ENCODE measurements around the gene DCAF10.
"Not testable (repeated sequence)": the region's sequence is repeated elsewhere in the genome, so short reads cannot be mapped to it uniquely, and the experiment has no call there.

The DCAF10 gene

DNA sequence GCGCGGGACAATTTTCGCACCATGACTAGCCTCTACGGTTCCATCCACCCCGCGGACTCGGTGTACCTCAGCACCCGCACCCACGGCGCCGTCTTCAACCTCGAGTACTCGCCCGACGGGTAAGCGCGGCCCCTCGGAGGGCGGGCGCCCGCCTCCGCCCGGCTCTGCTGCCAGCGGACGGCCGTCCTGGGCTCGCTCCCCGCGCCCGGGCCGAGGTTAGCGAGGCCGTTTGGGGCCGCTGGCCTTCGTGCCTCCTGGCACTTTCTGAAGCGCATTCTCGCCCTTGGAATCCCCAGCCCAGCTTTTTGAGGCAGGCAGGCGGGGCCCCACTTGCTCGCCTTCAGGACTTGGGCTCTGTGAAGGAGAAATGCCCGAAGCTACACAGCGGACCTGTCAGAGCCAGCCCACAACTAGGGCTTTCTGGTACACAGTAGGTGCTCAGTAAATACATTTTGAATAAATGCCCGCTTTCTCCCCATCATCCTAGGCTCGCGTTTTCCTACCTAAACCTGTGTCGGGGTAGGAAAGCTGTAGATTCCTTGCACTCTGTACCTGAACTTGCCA is 772 bp downstream of the DCAF10 start:
- Histone ChIP-seq H3K36me3 (peaks cover 12% of the 10 kb centered on the region), H3K4me3 (ENCODE audit: low read depth, low read length) (peak overlapping the region; percentile 97), H3K9me3 (ENCODE audit: severe bottlenecking) (no peaks in the 10 kb centered on the region), H3K27ac (peak overlapping the region; percentile 95), H3K27me3 (ENCODE audit: insufficient read depth, low read depth, severe bottlenecking) (no peaks in the 10 kb centered on the region)
- peak; percentile 25 for DNase-seq
- TF ChIP-seq, protein P1, sequence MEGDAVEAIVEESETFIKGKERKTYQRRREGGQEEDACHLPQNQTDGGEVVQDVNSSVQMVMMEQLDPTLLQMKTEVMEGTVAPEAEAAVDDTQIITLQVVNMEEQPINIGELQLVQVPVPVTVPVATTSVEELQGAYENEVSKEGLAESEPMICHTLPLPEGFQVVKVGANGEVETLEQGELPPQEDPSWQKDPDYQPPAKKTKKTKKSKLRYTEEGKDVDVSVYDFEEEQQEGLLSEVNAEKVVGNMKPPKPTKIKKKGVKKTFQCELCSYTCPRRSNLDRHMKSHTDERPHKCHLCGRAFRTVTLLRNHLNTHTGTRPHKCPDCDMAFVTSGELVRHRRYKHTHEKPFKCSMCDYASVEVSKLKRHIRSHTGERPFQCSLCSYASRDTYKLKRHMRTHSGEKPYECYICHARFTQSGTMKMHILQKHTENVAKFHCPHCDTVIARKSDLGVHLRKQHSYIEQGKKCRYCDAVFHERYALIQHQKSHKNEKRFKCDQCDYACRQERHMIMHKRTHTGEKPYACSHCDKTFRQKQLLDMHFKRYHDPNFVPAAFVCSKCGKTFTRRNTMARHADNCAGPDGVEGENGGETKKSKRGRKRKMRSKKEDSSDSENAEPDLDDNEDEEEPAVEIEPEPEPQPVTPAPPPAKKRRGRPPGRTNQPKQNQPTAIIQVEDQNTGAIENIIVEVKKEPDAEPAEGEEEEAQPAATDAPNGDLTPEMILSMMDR (IDR thresholded peaks at IDR 0.05; ENCODE audit: low read depth, low read length), result no peak

DNA sequence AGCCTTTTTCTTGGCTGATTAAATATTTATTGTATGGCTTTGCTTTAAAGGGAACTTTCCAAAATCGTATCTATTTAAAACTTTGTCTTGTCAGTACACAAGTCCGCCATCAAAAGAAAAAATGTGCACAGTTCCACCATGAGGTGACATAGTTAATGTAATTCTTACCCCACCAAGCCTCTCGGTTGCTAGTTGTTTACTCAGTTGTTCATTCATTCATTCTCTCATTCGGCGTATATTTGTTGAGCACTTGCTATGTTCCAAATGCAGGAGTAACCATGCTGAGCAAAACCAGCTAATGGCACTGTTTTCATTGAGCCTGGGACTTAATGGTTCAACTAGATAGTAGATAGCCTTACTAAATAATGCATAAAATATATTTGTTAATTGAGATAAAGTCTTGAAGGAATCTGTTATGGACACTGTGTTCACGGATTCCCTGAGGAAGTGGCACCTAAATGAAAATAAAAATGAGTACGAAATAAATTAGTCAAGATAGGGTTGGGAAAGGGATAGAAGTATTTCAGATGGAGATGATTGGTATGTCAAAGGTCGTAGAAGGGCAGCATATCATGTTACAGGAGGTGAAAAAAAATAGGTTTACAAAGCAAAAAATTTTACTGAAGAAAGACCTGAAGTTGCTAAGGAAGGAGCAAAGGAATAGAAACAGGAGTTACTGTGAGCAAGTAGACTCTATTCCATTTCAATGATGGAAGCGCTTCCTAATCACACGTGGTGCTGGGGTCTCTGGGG is 1.5 kb downstream of the DCAF10 start:
- peak overlapping the region; percentile 97 for H3K4me3 ChIP-seq (ENCODE audit: low read depth, low read length)
- TF ChIP-seq, protein P1 (IDR thresholded peaks at IDR 0.05; ENCODE audit: low read depth, low read length), result no peak
- H3K27ac ChIP-seq, result peak overlapping the region; percentile 95
- peaks cover 12% of the 10 kb centered on the region for H3K36me3 ChIP-seq
- H3K9me3 ChIP-seq (ENCODE audit: severe bottlenecking), result no peaks in the 10 kb centered on the region
- no peaks in the 10 kb centered on the region for H3K27me3 ChIP-seq (ENCODE audit: insufficient read depth, low read depth, severe bottlenecking)
- no peak for DNase-seq

DNA sequence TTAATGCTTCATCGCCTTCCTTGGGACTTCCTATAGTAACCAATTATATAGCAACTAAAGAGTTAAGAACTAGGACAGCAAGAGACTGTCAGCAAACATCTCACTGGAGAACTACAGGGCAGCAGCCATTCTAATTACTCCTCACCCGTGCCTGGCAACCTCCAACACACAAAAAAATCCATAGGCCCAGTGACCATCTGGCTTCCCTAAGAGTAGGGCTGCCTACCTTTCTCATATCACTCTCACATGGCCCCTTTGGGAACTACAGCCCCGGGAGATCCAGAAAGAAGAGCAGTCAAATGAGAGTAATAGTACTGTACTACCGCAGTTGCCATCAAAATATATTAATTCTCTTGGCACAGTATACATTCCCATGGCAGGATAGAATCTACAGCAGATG is 5.7 kb downstream of the DCAF10 start:
- TF ChIP-seq, protein P1 (IDR thresholded peaks at IDR 0.05; ENCODE audit: low read depth, low read length), result peak; percentile 8; the same call in 1 of the 2 replicates

DNA sequence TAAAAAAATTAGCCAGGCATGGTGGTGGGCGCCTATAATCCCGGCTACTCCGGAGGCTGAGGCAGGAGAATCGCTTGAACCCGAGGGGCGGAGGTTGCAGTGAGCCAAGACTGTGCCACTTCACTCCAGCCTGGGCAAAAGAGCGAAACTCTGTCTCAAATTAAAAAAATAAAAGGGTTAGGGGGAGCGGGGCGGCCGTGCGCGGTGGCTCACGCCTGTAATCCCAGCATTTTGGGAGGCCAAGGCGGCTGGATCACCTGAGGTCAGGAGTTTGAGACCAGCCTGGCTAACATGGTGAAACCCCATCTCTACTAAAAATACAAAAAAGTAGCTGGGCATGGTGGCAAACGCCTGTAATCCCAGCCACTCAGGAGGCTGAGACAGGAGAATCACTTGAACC is 9.1 kb downstream of the DCAF10 start:
- not testable (repeated sequence) for H3K27me3 ChIP-seq (ENCODE audit: insufficient read depth, low read depth, severe bottlenecking); H3K9me3 ChIP-seq (ENCODE audit: severe bottlenecking); DNase-seq; H3K4me3 ChIP-seq (ENCODE audit: low read depth, low read length); H3K36me3 ChIP-seq; H3K27ac ChIP-seq

More for the DNA sequence above, 5.7 kb downstream of the DCAF10 start:
- Histone ChIP-seq H3K9me3 (ENCODE audit: severe bottlenecking) (no peaks in the 10 kb centered on the region), H3K4me3 (ENCODE audit: low read depth, low read length) (no peak overlapping the region), H3K27ac (no peak overlapping the region), H3K27me3 (ENCODE audit: insufficient read depth, low read depth, severe bottlenecking) (no peaks in the 10 kb centered on the region), H3K36me3 (peaks cover 17% of the 10 kb centered on the region)
- DNase-seq, result peak; percentile 41

DNA sequence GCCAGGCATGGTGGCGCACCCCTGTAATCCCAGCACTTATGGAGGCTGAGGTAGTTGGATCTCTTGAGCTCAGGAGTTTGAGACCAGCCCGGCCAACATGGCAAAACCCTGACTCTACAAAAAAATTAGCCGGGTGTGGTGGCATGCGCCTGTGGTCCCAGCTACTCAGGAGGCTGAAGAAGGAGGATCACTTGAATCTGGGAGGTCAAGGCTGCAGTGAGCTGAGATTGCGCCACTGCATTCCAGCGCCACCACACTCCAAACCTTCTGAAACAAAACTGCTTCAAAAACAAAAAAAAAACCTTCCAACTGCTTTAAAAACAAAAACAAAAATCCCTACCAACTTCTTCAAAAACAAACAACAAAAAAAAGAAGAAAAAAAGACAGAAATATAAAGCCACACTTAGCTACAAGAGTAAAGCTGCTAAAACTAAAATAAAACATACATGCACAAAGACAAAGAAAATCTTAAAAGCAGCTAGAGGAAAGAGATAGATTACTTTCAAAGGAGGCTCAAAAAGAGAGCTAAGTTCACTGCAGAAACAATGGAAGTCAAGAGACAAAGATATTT is 11.4 kb downstream of the DCAF10 start:
- Histone ChIP-seq H3K4me3 (ENCODE audit: low read depth, low read length) (no peak overlapping the region), H3K9me3 (ENCODE audit: severe bottlenecking) (no peaks in the 10 kb centered on the region), H3K27me3 (ENCODE audit: insufficient read depth, low read depth, severe bottlenecking) (no peaks in the 10 kb centered on the region), H3K27ac (no peak overlapping the region), H3K36me3 (peaks cover 9% of the 10 kb centered on the region)
- TF ChIP-seq, protein P1 (IDR thresholded peaks at IDR 0.05; ENCODE audit: low read depth, low read length), result no peak
- no peak for DNase-seq

DNA sequence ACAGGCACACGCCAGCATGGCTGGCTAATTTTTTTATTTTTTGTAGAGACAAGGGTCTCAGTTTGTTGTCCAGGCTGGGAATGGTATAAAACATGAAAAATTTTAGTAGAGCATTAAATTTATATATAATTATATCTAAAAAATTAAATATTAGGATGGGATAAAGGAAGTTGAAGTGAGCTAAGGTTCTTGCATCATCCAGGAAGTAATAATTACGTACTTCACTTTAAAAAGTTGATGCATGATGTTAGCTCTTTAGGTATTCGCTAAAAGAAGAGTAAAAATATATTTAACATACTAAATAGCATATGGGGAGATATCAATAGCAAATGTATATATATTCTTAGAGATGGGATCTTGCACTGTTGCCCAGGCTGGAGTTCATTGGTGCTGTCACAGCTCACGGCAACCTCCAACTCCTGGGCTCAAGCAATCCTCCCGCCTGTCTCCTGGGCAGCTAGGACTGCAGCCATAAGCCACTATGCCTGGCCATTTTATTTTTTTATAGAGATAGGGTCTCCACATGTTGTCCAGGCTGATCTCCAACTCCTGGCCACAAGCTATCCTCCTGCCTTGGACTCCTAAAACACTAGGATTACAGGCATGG is 12.3 kb downstream of the DCAF10 start:
- Histone ChIP-seq H3K27ac (no peak overlapping the region), H3K9me3 (ENCODE audit: severe bottlenecking) (no peaks in the 10 kb centered on the region), H3K4me3 (ENCODE audit: low read depth, low read length) (no peak overlapping the region), H3K36me3 (peaks cover 6% of the 10 kb centered on the region), H3K27me3 (ENCODE audit: insufficient read depth, low read depth, severe bottlenecking) (no peaks in the 10 kb centered on the region)
- no peak for DNase-seq
- TF ChIP-seq, protein P1 (IDR thresholded peaks at IDR 0.05; ENCODE audit: low read depth, low read length), result no peak
